Esophagus muscularis mucosa (tissue), 3 donors: ENCODE data around the gene ADRA2C.

Experiments used
- CTCF ChIP-seq, 3 experiments: fragments of 200-600 bp in 2 of 3; fragments of 450-650 bp in 1 of 3; sonication (generic) in 2 of 3; IDR thresholded peaks; one replicate each; pipeline ENCODE4 v1.5.1; 2017 to 2019; ENCODE audit warnings: antibody characterized with exemption in 3 of 3, mild to moderate bottlenecking in 2 of 3, moderate library complexity in 1 of 3
- POLR2A ChIP-seq: fragments of 450-650 bp; IDR thresholded peaks from one replicate; pipeline ENCODE4 v1.6.1; 2017; ENCODE audit warnings: antibody characterized with exemption, moderate library complexity, mild to moderate bottlenecking, low read depth

GRCh38 chr4:3805731-3806130 lies 39.5 kb downstream of the ADRA2C start:
- TF ChIP-seq POLR2A = no peak
- no peak for TF ChIP-seq CTCF (IDR thresholded peaks at IDR 0.05)
